HG03432 (cell line): Measurements from ENCODE around the gene TFB1M.
A peak's percentile ranks its signal among the peaks of the same experiment; 100 is the strongest.
"Not testable (repeated sequence)": the region's sequence is repeated elsewhere in the genome, so short reads cannot be mapped to it uniquely, and the experiment has no call there.

Source experiments
- ATAC-seq: cut with Tn5 transposase; IDR thresholded peaks from one replicate; pipeline ENCODE4 v1.9.1; 2021; ENCODE audit warnings: mild to moderate bottlenecking, moderate library complexity; ENCODE audit not compliant: unreplicated experiment

The TFB1M gene

DNA sequence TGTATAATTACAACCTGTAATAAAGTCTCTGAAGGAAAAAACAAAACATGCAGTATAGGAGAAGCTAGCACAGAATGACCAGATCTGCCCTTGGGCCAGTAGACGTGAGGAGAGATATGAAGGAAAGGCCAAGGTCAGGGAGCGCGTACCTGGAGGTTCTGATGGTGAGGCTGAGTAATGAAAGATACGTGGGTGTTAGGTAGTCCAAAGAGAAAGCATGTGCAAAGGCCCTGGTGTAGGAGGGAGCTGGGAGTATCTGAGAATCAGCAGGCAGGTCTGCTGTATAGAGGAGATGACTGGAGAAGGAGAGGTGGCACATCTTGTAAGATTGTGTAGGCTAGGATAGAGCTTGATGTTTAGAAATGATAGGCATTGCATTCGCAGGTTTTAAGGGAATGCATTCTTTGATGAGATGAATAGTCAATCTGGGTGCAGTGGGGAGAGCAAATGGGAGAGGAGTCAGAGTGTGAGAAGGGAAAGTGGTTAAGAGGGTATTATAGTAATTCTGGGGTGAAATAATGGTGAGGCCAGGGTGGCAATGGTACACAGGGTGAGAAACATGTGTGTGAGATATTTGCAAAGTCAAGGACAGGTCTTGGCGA is 15.9 kb upstream of the TFB1M start:
- no peak for ATAC-seq

DNA sequence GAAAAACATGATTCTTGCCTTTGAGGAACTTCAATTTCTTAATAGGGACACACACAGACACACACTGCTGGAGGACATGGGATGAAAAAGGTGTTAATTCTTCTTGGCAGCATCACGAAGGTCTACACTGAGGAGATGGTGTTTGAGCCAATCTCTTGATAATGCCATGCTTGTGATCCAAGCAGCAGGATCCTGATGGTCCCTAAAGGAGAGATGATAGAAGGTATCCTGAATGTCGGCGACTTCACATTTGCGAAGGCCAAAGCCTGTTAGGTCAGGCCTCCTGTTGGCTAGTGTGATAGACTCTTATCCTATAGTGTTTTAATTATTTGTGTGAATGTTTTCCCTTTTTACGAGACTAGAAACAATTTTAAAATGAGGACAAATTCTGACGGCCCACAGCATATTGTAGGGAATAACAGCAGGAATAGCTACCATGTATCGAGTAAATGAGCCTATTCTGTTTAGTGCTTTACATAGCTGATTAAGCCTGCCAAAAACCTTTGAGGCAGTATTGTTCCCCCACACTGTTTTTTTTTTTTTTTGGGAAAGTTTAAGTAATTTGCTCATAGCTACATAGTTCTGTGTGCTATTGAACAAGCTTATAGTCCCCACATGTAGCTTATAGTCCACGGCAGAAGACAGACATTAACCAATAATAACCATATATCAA is 15.3 kb upstream of the TFB1M start:
- no peak for ATAC-seq

DNA sequence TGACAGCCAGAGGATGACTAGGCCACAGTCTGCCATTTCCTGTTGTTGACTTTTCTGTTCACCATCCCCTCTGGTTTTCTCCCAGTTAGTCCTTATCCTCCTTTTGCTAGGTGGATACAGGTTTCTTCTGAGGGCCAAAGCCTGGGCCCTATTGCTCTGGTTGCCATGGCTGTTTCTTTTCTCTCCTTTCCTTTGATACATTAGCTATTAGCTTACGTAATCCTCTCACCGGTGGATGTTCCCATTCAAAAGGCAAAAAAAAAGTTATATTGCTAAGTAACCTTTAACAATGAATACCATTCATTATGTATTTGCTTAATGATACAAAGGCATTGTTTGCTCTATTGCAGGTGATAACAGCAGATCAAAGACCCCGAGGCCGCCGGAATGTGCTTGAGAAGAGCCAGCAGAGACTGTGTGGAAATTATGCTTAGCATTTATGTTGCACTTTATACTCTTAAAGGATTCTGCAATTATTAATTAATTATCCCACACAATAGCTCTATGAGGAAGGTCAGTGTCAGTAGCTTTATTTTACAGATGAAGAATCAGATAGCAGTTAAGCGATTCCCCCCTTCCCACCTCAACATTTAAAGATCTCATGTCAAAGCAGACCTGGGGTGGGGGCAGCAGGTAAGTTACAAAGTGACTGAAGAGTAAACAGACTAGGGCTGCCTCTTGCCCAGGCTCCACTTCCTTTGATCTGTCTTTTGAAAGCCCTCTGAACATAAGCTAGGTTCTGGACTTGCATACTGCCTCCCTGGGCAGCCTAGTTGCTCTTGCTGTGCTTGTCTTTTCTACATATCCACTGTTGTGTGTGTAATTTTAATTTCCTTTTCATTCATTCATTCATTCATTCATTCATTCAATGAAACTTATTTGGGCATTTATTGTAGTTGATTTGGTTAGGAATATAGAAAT is 14.5 kb upstream of the TFB1M start:
- ATAC-seq, result no peak

- no peak for ATAC-seq
These were observed 13.8 kb upstream of the TFB1M start for GRCh38 chr6:155328074-155328538.

- ATAC-seq, result peak; percentile 75
These were observed 13.2 kb upstream of the TFB1M start for GRCh38 chr6:155327326-155328073.

- ATAC-seq, result no peak
These were observed 11.6 kb upstream of the TFB1M start for GRCh38 chr6:155325700-155326516.

- no peak for ATAC-seq
These were observed 10.7 kb upstream of the TFB1M start for GRCh38 chr6:155324993-155325392.

DNA sequence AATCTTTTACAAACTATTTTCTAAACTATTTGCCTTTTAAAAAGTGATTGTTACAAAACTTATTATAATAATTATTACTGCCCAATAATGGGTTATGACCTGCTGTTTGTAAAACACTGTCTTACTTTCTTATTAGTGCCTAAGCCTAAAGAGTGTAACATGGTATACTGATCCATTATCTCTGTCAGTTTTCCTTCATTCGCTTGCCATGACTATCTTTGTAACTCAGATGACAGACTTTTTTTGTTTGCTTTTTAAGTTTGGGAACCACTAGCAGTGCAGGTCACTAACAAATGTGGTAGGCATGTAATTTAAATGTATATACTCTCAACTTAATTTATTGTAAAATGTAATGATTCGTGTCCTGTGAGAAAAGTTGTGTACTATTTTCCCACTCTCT is 9.9 kb upstream of the TFB1M start:
- no peak for ATAC-seq

DNA sequence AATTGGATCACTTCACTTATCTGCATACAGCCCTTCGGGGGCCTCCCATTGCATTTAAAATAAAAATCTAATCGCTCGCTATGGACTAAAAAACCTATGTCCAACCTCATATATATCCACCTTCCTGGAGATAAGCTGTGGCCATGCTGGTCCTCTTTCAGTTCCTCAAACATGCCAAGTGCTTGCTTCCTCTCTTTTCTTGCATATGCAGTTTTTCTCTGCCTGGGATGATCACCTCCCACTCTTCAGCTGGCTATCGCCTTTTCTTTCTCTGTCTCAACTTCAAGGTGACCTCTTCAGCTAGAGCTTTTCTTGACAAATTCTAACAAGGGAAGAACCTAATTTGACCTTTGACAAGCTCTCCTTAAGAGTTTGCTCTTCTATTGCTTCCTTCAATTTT is 5.6 kb upstream of the TFB1M start:
- peak; percentile 49 for ATAC-seq

DNA sequence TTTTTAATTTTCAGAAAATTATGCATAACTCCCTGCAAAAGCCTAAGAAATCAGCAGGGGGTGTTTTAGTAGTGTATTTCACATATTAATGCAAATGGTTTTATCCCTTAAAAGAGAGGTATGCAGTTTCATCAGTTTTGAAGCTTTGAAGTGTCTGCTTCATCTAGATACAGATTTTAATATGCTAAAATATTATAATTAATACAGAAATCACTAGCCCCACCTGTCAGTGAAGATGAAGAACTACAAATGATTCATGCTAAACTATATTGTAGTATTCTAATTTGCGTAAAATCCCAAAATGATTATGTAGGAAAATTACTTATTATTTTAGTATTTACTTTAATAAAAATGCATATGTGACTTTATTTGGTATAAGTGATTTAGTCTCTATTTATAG is 2.9 kb upstream of the TFB1M start:
- no peak for ATAC-seq

DNA sequence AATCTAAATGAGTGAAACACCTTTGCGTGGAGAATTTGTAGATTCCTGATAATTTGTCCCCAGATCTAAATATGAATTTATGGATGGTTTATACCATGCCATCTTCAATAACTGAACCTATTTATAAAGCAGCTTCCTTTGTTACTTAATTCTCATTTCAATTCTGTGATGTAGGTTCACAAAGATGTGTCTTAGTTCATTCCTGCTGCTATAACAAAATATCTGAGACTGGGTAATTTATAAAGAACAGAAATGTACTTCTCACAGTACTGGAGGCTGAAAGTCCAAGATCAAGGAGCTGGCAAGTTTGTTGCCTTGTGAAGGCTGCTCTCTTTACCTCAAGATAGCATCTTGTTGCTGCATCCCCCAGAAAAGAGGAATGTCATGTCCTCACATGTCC is 2.1 kb upstream of the TFB1M start:
- no peak for ATAC-seq

GRCh38 chr6:155315516-155315871 is 1.2 kb upstream of the TFB1M start:
- no peak for ATAC-seq

DNA sequence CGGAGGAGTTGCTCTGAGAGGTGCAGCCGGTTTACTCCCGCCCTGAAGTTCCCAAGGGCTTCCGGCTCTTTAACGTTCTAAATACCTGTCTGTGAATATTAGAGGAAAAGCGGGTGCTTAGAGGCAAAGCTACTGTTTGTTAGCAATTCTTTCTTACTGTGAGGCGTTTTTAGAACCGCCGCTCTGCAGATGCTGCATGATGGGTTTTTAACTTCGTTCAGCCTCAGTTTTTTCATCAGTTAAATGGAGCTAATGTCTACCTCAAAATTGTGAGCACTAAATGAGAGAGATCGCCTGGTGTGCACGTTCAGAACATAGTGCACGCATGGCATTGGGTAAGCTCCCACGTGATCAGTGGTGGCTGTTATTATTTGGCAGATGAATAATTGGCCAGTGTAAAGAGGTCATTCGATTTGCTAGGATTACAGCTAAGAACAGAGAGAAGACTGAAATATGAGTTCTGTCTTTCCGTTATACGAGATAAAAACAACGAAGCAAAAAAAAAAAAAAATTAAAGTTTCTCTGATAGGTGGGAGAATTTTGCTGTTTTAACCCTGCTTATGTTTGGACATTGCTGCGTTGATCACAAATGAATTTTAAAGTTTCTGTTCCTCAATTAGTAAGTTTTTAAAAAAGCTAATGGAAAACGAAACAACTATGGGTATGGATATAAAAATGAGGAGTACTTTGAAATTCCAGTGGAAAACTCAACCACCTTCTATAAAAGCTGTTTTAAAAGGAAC is 660 bp upstream of the TFB1M start:
- ATAC-seq, result peak; percentile 63

DNA sequence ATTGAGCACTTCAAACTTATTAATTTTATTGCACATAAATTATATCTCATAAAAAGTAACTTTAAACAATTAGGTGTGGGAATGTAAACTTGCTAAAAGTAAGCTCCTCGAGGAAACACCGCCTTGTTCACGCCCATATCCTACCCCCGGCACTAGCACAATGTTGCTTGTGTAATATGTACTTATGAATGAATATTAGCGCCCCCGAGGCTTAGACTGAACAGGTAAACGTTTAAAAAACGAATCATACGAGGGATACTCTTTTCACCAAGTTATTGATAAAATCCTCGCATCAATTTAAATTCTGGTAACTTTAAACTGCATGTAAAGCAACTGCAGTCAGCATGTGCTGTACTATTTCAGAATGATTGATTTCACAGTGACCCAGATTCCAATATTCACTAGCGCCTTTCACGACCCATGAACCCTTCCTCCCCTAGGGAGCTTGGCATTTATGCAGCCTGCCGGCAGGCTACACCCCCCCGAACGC is 637 bp downstream of the TFB1M start:
- peak; percentile 14 for ATAC-seq

DNA sequence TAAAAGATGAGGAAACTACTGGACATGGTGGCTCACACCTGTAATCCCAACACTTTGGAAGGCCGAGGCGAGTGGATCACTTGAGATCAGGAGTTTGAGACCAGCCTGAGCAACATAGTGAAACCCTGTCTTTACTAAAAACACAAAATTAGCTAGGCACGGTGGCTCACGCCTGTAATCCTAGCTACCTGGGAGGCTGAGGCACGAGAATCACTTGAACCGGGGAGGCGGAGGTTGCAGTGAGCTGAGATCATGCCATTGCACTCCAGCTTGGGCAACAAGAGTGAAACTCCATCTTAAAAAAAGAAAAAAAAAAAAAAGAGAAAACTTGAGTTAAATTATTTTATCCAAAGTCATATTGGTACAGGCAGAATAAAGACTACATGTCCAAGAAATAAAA is 1.3 kb downstream of the TFB1M start:
- ATAC-seq, result not testable (repeated sequence)

DNA sequence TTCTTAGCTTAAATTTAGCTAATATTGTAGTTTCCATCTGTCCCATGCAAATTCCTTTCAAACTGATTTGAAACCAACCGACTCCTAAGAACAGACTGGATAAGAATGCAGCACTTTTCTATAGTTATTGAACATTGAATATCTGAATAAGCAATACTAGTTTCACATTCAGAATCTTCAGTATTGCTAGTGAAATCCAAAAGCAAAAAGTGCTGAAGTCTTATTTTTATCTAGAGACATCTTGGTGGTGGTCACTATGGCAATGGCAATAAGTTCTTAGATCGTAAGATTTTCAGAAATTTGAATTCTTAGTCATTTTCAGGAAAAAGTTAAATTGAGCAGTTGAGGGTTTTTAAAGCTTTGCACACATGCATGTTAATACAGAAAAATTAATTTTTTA is 2.7 kb downstream of the TFB1M start:
- ATAC-seq, result no peak

GRCh38 chr6:155311086-155311485 is 3.2 kb downstream of the TFB1M start:
- no peak for ATAC-seq

DNA sequence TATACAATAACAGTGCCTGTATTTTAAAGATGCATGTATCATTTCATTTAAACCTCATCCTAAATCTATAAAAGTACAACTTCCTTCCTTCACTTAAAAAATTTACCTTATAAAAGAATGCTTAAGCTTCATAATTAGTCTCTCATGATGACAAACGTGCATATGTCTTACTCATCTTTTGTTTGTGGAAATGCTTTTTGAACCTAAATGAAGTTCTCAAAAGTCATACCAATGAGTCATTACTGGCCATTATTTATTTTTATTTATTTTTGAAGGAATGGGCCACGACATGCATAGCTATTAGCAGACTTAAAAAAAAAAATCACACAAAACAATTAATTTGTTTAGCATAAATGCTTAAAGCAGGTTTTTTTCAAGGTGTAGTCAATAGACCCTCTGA is 3.7 kb downstream of the TFB1M start:
- no peak for ATAC-seq

- no peak for ATAC-seq
These were observed 5.1 kb downstream of the TFB1M start for GRCh38 chr6:155309150-155309549.
